MV-4-11 (cell line): ENCODE measurements around the gene EPHB1.

ENCODE experiments used
- DNase-seq: peaks from one replicate; lab custom pipeline; 2025; lab: John Stamatoyannopoulos, UW

Gene EPHB1

DNA sequence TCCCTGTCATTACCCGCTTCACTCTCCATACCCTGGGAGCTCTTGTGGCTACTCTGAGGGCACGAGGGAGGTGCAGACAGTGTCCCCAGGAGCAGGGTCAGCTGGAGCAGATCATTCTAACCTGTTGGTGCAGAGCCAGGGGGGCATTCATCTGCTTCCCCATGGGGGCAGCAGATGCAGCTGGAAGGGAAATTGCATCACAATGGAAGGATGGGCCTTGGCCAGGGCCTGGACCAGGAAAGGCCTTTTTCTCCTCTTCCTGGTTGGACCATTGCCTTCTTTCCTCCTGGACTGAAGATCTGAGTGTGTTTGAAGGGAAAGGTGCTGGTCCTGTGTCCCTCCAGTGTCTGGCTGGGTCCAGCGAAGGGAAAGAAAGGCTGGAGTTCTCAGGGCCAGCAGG, 55.7 kb downstream of the EPHB1 start:
- no peak for DNase-seq

DNA sequence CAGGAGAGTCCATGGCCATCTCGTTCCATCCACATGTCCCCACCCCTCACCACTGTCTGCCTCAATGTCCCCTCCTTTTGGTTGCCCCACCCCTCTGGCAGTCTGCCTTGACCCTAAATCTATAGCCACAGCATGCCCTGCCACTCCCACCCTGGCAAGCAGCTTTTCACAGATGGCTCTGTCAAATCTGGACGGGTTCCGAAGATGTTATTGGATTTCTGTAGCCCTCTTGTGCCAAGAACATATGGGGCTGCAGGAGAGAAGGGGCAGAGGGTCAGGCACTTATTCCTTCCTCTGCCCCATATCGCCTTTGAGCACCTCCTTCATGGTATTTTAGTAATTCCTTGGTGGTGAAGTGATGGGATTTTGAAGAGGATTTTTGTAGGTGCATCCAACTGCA, 57.1 kb downstream of the EPHB1 start:
- no peak for DNase-seq

DNA sequence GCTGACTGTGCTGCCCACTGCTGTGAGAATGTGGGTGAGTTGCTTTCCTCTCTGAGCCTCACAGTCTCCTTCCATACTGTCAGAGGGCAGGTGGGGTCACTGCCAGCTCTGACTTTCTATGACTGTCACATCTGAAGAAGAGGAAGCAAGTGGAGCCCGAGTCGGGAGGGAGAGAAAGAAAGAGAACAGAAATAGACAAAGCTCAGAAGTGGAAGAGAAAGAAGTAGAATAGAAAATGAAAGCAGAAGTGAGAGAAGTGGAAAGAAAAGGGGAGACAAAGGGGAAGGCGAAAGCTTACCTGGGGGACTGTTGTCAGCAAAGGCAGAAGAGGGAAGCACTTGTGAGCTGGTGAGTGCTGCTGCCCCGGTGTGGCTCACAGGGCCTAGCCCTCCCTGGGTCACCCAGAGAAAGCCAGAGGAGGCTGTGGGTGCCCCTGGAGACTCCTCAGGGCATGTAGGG, 57.9 kb downstream of the EPHB1 start:
- peak; percentile 99 for DNase-seq

DNA sequence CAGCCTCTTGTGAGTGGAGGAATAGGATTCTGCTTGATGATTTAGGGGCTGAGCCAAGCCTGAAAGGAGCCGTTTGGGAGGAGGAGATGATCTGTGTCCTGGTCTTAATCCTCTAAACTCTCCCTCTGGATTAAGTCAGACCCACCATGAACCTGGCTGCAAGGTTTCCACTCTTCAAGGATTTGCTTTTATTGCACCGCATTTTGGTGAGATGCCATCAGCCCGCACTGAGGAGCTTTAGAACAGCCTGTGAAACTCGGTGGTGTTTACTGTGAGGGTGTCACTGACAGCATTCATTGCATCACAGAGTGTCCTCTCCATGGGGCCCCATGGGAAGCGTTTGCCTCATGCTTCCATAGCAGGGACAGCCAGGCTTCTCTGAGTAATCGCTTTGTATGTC, 59.2 kb downstream of the EPHB1 start:
- DNase-seq: peak; percentile 39

DNA sequence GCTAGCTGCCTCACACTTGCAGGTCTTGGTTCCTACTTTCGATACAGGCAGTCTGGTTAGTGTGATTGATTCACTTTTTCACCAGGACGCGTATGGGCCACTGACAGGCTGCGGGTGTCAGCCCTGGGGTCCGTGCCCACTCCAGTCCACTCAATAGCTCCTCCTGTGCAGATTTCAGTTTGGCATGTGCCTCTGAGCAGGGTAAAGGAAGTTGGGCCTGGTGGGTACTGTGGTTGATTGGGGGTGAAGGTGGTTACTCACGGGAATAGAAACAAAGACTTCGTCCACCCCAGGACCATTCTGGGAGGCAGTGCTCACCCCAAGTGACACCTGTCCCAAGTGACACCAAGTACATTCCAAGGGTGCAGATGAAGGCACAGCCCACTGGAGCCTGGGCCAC, 62.3 kb downstream of the EPHB1 start:
- DNase-seq: peak; percentile 38

DNA sequence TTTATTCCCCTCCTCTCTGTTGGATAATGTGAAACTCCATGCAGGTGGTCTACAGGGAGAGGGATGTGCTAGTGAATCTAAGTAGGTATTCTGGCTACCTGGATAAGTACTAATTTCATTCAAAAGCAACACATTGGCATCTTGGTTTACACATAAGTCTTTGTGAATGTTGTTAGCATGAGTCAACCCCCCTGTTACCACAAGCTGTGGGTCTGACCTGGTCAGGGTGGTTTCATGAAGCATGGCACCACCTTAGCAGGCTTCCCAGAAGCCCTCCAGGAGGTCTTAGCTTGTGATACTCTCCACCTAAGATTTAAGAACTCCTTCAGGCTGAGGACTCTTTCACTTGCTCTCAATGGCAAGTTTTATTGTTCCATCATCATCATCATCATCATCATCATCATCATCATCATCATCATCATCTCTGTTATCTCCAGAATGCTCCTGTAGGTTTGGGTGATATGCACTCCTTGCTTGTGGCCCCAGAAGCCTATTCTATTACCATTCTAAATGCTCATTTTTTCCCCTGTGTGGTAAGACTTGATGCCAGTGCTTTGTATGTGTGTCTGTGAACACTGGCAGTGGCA, 62.8 kb downstream of the EPHB1 start:
- no peak for DNase-seq

DNA sequence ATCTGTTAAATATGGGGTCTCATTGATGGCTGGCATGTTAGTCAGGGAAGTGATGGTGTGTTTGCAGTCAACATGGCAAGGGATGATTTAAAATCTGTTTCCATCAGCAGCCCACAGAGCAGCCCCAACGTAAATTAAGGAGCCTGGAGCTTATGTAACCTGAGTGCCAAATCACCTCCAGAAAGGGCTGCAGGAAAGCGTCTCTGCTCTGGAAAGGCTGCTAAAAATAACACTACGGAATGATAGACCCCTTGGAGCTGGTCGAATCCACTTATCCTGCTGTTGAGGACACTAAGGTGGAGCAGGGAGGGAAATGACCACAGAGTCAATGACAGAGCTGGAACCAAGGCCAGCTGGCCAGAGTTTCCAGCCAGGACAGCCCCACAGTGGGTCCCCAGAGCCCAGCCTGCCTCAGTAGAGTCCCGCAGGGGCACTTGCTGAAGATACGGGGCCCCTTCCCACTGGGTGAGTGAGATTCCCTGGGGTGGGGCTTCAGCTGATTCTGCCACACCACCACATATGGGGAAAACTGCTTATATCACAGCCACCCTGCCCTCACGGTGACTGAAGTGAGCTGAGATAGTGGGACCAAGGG, 63.5 kb downstream of the EPHB1 start:
- no peak for DNase-seq

DNA sequence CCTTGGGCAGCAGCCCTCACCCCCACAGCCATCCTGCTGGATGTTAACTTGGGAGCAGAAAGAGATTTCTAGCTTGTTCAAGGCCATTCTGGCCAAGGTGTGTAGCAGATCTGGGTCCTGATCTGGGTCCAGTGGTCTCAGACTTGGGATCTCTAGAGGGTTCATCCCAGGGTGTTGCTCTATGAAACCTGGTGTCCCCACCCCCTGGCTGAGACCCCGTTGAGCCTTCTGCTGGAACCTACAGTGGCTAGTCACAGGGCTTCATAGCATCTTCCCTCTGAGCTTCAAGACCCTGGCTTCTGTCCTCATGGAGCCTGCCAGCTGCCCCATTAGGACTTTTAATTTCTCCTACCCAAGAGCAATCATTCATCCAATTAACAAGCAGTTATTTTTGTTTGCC, 64.3 kb downstream of the EPHB1 start:
- no peak for DNase-seq

DNA sequence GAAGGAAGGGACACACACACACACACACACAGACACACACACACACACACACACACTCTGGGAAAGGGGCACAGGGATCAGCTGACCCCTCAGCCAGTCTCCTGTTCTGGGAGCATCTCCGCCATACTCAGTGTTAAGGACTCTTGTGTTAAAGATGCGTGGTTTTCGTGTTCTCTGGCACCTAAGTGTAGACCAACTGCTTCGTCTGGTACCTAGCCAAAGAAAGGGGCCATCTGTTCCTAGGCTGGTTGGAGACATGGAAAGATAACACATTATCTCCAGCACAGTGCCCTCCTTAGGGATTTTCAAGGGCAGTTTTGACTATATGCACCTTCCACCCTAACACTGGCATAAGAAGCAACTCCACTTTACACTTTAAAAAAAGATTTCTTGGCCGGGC, 65.1 kb downstream of the EPHB1 start:
- no peak for DNase-seq

DNA sequence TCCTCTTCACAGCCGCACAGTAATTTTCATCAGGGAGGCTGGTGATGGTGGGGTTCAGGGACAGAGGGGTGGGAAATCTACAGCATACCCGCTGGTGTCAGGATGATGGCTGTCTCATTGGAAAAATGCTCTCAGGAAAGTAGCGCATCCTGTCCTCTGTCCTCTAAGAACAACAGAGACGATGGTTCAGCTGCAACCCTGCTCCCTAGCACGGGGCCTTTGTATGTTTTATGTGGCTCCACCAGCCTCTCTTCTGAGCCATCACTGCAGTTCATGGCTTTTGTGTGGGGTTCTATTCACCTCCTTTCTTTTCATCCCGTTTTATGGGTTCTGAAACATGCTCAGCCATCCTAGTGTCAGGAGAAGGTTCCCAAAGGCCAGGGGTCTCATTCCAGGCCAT, 68.9 kb downstream of the EPHB1 start:
- no peak for DNase-seq

DNA sequence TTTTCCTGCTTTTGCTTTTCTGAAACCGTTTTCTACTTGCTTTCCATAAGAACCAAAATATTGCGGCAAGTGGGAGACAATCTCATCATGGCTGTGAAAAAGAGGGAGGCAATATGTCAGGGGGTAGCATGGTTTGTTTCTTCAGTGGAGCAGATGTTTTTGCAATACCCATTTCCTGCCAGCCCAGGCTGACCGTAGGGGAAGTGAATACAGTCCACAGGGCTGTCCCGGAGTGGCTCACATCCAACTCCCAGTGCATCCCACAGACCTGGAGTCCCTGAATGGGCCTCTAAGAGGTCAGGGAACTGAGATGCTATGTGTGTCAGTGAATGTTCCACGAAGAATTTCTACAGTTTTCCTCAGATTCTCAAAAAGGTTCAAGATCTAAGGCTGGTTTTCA, 69.6 kb downstream of the EPHB1 start:
- peak; percentile 71 for DNase-seq

DNA sequence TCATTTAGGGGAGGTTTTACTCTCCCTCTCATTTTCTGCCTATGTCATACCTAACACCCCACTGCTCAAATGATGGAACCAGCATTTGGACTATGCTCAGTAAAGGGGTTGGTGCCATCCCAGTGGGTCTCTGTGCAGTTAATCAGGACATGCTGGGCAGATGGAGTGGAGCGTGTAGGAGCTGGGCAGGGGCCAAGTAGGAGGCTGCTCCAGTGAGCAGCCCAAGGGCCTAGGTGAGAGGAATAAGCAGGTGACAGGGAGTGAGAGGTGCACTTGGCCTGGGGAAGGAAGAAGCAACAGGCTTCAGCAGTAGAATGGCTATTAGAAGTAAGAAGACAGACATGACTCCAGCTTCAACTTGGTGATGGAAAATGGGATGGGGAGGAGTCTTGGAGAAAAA, 72.2 kb downstream of the EPHB1 start:
- no peak for DNase-seq

DNA sequence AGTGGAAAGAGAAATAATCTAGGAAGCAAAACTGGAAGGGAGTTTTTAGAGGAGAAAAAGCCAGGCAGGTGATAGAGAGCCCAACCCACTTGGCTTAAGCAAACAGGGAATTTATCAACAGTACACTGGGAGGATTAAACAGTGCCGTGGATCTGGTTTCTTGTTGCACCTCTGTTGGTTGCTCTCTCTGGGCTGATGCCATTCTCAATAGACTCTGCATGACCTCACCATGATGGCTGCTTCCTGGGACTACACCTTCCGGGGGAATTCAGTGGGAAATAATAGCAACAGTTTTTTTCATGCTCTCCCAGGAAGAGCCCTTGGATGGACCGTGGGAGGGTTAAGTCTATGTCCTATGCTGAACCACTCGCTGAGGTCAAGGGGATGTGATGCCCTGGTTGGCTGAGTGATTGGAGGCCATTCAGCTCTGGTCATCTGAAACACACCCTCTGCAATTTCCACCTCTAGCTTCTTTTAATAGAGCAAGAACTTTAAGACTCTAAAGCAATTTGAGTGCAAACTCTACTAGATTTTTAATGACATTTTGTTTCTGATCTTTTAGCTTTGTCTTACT, 74.2 kb downstream of the EPHB1 start:
- no peak for DNase-seq

DNA sequence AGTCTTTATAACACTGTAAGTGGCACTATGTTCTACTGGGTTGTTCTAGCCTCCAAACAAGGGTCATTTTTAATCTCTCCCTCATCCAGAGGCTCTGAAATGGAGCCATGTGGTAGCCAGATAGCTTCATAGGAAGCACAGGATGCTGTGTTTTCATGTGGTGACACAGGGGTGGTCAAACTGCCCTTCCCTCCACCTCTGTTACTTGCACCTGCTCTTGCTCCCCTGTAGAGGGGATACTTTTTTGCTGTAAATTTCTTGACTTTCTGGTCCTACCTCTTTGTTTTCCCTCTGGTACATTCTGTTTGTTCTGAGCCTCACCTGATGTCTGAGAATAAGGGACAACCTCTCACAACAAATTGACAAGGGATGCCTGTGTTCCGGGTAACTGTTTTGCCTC, 76.8 kb downstream of the EPHB1 start:
- no peak for DNase-seq

DNA sequence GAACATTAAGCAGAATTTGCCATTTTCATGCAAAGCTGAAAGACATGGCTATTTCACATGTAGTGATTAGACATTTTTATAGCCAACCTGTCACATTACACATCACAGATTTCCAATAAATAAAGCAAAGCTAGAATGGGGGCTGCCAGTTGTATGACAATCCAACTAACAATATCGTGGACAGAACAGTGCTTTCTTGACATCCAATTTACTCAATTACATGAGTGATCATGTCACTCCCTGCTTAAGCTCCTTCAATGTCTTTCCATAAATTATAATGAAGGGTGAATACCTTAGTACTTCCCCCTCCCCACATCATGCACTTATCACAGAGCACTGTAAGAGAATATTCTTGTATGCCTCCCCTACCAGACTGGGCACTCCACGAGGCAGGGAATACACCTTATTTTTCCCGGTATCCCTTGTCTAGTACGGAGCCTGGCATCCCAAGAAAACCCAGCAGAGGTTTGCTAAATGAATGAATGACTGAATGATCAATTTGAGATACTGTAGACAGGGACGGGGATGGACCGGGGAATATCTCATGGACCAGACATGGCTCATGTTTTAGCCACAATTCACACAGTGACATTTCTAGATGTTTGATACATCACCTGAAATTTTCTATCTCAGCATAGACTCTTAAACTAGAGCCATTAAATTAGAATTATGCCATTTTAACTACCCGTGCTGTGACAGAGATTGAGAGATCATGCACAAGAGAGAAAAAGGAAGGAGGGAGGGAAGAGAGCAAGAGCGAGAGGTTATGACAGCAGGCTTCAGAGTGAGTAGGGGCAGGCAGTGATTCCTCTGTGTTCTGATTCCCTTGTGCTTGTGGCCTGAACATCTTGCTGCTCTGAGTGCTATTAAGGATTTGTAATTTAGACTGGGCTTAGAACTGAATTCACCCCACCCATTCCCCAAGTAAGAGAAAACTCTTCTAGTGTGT, 77.7 kb downstream of the EPHB1 start:
- no peak for DNase-seq

DNA sequence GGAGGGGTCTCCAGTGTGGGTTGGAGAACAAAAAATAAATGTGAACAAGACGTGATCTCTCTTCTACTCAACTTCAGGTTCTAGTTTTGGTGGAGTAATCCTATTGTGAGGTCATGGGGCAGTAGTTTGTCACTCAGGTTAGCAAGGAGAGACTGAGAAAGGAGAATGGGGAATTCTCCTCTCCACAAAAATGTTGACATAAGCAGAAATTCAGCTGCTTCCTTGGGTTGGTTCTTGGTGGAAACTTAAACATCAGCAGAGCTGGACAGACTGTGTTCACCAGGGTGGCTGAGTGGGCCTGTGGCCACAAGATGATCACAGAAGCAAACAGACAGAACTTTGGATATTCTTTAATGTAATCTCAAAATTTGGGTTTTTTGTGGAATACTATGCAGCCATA, 78.7 kb downstream of the EPHB1 start:
- DNase-seq: no peak

DNA sequence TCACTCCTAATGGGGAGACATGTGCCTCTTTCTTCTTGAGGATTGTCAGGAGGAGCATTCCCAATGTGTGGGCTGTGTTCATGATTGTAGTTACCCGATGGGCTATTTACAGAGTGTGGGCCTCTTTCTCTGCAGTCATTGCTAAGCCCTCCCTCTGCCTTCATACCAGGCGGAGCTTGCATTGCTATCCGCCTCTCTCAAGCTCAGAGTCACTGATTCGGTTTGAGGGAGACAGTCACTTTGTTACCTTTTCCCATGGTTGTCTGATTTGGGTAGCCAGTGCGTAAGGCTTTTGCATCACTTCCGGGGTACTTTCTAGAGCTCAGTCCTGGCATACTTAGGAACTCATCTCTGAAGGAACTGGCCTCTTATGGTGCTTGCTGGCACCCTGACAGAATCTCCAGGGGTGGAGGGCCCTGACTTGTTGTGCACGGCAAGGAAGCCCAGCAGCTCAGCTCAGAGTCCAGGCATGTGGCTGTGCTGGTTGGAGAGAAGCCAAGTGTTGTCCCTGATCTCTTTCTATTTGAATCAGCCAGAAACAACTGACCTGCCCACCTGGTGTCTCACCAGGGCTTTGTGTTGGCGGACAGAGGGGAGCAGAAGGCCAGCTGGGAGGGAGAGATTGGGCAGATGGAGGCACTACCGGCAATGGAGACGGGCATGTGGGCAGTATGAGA, 79.8 kb downstream of the EPHB1 start:
- DNase-seq: no peak

DNA sequence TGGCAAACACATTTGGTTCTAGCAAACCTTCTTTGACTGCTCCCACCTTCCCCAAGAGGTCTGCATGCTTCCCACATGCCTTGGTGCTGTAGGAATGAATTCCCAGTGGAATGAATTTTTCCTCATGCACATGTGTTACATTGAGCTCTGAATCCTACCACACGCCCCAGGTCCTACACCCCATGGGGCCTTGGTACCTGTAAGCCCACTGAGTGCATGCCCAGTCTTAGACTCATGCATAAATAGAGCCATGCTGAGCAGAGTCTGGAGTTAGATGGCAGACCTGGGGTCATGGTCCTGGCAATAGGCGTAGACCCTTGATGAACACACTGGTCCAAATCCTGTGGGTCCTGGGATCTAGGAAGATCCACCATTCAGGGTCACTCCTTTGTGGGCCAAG, 81.8 kb downstream of the EPHB1 start:
- DNase-seq: no peak

DNA sequence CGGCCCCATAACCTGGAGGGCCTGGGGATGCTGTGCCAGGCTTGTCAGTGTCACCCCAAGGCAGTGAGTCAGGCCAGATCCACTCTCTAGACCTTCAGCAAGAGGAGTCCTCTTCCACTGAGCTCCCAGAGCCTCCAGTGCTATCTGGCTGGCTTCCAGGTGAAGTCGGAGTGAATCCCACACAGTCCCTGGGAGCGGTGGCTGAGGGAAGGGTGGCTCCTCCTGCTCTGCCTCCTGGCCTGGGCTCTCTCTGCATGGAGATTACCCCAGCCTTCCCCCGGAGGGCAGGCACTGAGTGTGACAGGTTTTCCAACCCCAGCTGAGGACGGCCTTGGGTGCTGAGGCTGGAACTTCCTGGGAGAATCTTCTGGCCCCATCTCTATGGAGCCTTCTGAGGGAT, 82.7 kb downstream of the EPHB1 start:
- DNase-seq: no peak

DNA sequence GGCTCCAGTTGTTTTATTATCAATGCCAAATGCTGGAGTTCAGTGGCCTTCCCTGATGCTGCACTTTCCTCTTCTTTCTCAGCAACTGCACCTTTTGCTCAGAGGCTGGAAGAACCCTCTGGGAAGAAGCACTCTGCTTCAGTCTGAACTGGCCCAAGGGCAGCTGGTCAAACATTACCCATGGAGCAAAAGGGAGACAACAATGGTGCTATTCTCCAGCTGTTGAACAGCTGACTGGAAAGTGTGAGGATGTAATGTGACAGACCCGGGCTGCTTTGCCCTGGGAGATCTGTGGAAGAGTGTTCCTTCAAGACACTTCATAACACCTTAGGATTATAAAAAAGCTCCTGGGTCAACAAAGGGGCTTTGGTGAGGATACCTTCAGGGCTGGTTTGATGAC, 84.9 kb downstream of the EPHB1 start:
- no peak for DNase-seq

DNA sequence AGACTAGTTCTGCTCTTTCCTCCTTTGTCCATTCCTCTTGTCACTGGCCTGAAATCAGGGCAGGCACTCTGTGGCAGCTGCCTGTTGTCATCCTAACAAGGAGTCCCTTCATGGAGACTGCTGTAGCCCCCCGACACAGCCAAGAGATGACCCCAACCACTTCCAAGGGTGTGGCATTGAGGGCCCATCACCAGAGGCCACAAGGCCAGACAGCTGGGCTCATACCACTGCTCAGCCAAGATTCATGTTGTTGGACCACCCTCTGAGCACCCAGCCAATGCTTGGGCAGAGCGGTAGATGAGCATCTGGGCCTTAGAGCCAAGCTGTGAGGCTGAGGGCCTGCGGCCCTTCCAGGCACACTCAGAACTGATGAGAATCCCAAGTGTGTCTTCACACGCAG, 85.4 kb downstream of the EPHB1 start:
- no peak for DNase-seq

DNA sequence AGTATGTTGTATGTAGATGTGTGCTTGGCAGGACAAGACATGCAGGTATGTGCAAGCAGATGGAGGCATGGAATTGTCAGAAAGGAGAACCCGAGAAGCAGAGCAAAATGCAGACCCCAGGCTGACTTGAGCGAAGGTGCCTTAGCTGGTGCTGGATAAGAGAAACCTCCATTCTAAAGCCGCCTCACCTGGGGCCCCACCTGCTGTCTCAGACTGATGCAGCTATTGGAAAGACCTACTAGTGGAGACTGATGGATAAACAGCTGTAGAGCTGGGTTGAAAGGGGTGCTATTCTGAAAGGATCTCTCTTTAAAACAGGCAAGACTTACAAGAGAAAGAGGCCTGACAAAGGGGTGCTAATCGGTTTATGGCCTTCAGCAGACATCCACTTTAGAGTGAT, 86.2 kb downstream of the EPHB1 start:
- DNase-seq: no peak
